Activated CD4-positive, alpha-beta T cell treated with anti-CD3 and anti-CD28 coated beads, Interleukin-2, Interleukin-6, amounts not matched to agents 100 ng/mL and 50 ng/mL, durations not matched to agents 16 hours and 8 hours (primary cell): Measurements from ENCODE around the gene BCR.
A peak's percentile ranks its signal among the peaks of the same experiment; 100 is the strongest.

Experiments
- DNase-seq: peaks from one replicate; pipeline ENCODE4 v3.0.0-alpha.2; 2020

BCR gene

GRCh38 chr22:23246982-23247766, 66.9 kb downstream of the BCR start:
- DNase-seq, result no peak

DNA sequence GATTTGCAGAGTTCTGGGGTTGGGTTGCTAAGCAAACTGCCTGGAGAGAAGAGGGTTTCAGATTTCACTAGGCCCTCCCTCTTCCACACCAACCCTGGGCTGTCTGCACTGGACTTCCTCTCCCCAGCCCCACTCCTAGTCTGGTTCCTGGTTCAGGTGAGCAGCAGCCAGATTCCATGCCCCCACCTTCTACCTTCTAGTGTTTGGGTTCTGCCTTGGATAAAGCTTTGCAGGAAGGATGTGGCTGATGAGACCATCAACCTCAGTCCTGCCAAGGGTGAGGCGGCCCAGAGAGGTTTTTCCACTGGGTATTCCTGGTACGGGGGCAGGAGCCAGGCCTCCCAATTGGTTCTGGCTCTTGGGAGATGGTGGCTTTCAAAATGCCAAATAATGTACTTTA, 68.3 kb downstream of the BCR start:
- no peak for DNase-seq

GRCh38 chr22:23250056-23250784, 69.9 kb downstream of the BCR start:
- no peak for DNase-seq

- DNase-seq, result no peak
Observed at GRCh38 chr22:23250785-23251363, 70.6 kb downstream of the BCR start.

DNA sequence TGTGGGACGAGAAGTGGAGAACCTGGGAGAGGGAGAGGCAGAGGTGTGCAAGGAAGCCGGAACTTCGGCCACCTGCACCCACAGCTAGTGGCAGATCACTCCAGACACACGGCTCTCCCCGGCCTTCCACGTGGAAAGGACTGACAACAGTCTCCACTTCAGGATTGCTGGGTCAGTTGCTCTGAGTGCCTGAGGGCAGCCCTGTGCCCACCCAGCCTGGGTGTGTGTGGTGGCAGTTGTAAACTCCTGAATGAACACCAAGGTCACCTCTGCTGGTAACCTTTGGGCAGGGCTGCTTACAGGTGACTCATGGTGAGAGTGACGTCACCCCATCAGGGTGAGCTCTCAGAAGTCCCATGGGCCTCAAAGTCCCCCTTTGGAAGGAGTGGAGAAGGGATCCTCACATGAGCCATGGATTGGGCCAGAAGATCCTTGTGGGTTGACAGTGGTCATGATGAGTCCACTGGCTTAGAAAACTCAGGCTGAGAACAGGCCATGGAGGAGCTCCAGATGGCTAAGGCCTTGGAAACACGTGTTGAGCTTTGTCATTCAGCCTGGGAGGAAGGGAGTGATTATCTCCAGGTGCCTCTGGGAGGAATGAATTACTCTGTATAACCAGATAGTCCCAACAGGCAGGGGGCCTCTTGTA, 71.3 kb downstream of the BCR start:
- DNase-seq, result peak; percentile 37

DNA sequence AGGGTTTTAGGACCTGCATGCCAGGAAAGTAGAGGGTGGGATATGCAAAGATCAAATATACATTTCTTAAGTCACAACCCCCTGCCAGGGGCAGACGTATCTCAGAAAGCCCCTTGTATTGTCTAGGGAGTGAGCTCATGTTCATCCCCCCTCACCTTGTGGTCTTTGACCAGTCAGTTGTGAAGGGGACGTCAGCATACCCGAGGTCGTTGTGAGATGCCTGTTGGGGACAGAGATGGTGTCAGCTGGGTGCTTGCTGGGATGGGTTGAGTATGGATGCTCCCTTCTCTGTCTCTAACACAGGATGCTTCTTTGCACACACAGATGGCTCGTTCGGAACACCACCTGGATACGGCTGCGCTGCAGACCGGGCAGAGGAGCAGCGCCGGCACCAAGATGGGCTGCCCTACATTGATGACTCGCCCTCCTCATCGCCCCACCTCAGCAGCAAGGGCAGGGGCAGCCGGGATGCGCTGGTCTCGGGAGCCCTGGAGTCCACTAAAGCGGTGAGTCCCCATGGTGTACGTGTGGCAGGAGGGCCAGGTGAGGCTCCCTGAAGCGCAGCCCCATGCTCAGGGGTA, 73.3 kb downstream of the BCR start:
- no peak for DNase-seq

- DNase-seq, result no peak
Observed at GRCh38 chr22:23255506-23256170, 75.3 kb downstream of the BCR start.

GRCh38 chr22:23256171-23256932, 76.0 kb downstream of the BCR start:
- DNase-seq, result no peak

DNA sequence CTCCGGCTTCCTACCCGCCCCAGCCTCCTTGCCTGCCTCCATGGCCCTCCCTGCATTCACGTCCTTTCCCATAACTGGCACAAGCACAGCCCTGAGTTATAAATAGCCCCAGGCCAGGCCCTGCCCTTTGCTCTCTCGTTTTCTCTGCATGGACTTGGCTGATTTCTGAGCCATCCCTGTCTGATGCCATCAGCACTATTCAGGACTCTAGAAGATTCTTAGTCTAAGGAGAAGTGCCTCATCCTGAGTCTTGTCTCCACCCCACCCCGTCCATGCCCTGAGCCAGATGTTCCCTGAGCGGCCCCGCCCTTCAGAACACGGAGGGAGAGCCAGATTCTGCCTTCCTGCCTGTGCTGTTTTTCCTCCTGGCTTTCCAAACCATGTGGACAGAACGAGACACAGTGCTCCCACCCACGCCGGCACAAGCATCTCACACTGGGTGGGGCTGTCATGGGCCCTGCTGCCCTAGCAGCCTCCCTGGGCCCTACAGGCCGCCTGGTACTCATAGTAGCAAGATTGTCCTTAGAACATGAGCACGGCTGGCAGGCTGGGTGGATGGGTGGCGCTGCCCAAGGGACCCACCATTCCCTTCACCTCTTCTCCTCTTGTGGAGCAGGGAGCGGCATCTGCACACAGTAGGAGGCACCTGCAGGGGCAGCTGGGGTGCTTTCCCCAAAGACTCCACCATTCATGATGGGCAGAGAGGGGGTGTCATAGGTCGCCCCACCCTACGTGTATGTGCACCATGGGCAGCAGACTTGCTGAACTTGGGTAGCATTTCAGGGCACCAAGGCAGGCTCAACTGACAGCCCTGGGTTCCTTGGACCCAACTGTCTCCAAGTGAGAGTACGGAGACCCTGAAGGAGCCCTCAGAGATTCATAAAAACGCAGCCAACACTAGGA, 76.9 kb downstream of the BCR start:
- DNase-seq, result no peak

- no peak for DNase-seq
Observed at GRCh38 chr22:23257889-23258825, 77.8 kb downstream of the BCR start.

DNA sequence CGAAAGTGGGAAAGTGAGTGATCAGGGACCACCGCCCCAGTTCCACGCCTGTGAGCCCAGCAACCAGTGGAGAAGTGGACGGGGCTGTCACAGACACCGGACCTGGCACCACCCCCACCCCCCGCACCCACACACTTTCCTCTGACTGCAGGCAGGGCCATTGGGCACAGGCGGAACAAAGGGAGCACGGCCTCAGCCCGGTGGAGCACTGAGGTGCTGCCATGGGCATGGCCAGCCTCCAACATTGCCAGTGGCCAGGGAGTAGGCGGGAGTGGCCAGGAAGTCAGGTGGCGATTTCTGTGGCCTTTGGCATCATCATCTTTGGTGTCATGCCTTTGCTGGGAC, 78.5 kb downstream of the BCR start:
- DNase-seq, result no peak

DNA sequence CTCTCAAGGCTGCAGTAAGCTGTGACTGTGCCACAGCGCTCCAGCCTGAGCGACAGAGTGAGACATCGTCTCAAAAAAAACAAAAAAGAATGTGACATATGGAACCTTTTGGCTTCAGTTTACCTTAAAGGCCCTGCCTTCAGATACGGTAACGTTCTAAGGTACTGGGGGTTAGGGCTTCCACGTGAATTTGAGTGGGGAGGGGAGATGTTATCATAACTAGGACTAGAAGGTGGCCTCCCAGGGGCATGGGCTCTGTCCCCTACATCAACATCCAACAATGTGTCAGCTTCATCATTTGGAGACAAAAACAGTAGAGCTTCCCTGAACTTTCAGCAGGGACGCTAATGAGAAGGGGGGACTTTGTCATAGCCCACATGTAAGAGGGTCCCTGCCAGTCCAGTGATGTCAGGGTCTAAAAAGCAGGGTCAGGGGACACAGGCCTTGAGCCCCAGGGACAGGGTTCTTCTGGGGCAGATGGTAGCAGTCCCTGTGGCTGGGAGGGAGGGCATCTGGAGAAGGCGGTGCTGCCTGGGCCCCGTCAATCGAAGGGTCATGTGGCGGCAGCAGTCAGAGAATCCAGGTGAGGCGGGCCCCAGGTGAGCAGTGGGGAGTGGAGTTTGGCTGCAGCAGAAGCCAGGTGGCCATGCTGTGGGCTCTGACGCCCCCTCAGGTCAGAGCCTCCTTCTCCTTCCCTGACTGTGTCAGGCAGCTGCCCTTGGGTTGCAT, 79.8 kb downstream of the BCR start:
- DNase-seq, result no peak

DNA sequence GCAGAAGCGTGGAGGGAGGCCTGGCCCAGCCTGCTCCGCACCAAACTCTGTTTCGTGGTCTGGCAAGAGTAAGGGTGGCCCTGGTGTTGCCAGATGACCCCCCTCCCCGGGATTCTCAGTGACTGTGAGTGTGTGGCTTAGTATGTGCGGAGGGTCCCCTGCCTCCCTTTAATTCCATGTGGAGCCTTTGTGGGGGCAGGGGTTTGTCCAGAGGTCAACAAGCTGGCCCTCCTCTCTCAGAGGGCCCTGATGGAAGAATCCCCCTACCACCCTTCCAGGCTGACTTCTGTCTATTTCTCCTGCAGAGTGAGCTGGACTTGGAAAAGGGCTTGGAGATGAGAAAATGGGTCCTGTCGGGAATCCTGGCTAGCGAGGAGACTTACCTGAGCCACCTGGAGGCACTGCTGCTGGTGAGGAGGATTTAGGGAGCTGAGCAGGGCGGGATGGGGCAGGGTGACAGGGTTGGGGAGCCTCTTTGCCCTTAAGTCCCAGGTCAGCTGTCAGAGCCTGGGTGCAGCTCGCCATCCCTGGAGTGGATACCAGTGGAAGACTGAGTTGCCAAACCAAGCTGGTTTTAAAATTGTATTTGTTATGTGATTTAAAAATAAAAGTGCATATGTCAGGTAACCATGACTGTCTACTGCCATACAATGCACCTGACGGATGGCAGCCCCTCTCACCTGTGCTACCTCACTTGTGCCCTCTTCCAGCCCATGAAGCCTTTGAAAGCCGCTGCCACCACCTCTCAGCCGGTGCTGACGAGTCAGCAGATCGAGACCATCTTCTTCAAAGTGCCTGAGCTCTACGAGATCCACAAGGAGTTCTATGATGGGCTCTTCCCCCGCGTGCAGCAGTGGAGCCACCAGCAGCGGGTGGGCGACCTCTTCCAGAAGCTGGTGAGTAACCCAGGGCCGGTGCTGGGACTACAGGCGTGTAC, 80.6 kb downstream of the BCR start:
- no peak for DNase-seq

DNA sequence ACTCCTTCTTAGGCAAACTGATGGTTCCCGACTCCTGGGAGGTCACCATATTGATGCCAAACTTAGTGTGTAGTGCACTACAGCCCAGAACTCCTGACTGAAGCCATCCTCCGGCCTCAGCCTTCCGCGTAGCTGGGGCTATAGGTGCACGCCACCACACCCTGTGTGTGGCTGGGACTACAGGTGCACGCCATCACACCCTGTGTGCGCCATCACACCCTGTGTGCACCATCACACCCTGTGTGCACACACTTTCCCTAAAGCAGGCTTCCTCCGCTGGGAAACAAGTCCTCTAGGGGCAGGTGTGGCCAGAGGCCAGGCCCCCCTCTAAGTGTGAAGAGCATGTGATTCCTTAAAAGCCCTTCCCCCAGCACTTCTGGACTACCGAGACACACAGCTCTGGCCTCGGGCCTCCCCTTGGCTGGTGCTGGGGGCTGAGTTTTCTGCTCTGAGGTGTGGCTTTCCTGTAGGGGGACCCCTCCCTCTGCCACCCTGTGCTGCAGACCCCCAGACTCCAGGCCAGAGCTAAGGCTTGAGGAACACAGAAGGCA, 81.7 kb downstream of the BCR start:
- DNase-seq, result no peak

GRCh38 chr22:23262518-23263332, 82.4 kb downstream of the BCR start:
- no peak for DNase-seq
